GM18861 (cell line): Measurements from ENCODE around the gene PDZRN3.

Experiments used
- ATAC-seq: cut with Tn5 transposase; IDR thresholded peaks from one replicate; pipeline ENCODE4 v1.9.1; 2021; ENCODE audit not compliant: unreplicated experiment

Gene PDZRN3

GRCh38 chr3:73558727-73559075 is 66.0 kb downstream of the PDZRN3 start:
- ATAC-seq, result no peak

- ATAC-seq, result no peak
These were observed 66.6 kb downstream of the PDZRN3 start for GRCh38 chr3:73557986-73558726.

GRCh38 chr3:73556520-73557372 is 68.0 kb downstream of the PDZRN3 start:
- no peak for ATAC-seq

GRCh38 chr3:73555076-73555475 is 69.7 kb downstream of the PDZRN3 start:
- no peak for ATAC-seq

DNA sequence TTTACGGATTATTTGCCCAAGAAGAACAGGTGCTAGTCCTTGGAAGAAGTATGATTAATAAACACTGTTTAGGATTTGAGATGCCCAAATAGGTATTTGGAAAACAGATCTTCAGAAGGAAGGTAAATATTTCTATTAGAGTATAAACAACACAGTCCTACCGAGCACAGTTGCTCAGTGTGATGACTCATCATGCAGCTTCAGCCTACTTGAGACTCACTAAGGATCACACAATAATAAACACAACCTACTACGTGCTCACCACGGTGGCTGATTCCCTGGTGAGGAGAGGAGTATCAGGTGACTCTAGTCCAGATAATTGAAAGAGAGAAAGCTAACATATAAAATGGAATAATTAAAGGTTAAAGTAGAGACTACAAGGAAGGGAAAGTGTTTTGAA is 72.0 kb downstream of the PDZRN3 start:
- ATAC-seq, result no peak

DNA sequence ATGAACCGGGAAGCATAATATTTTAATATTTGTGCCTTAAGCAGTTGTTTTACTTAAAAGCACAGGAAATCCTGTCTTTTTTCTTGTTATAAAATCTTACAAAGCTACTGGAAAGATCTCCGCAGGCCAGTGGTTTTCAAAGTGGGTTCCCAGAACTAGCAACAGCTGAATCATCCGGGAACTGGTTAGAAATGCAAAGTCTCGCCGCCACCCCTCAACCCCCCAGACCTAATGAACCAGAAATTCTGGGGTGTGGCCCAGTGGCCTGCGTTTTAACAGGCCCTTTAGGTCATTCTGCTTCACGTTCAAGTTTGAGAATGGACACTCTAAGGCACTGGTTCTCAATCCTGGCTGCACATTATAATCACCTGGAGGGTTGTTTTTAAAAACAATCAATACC is 74.7 kb downstream of the PDZRN3 start:
- ATAC-seq, result no peak

GRCh38 chr3:73549051-73549600 is 75.6 kb downstream of the PDZRN3 start:
- no peak for ATAC-seq

DNA sequence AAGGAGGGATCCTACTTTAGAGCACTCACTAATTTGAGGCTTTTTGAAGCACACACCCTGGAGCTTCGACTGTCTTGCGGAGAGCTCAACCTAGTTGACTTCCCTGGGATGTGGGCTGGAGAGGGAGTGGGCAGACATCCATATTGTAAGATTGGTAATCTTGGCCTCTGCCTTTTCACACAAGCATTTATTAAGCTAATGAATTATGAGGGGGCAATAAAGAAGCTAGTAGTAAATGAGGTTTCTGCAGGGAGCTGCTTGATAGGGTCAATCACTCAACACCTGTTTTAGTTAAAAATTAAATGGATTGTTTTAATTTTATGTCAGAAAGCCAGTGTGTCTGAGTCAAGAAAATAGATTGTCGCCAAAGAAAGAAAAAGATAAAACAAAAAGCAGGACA is 76.3 kb downstream of the PDZRN3 start:
- ATAC-seq, result no peak

DNA sequence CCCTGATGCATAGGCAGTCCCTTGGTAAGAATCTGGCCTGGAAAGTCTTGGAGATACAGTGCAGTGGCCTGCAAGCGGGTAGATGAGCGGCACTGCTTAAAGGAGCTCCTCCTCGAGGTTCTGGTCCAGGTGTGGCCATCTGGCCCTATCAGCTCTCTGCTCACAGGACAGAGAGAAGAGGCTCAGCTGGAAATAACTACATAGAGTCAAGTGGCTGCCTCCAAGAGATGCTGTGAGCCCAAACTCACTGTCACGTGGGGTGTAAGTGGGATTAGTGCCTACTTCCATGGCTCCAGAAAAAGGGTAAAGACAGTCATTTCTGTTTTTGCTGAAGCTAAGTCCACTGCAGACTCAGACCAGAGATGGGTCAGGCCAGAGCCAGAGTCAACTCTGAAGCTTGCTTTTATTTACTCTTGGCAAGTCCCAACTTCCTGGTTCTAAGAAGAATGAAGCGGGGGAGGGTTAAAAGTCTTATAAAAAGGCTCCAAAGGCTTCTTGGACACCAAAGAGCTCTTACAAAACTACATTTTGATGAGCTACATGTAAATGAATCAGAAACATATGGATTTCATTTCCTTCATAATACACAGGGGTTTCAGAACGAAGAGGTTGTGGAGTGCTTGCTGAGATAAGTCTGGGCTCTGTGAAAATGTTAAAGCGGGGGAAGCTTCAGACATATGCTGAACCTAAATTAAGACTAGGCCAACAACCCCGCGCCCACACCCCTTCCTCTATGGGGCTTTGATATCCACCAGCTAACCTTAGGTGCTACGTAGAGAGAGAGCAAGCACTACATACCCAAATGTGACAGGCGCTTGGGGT is 77.1 kb downstream of the PDZRN3 start:
- ATAC-seq, result no peak

DNA sequence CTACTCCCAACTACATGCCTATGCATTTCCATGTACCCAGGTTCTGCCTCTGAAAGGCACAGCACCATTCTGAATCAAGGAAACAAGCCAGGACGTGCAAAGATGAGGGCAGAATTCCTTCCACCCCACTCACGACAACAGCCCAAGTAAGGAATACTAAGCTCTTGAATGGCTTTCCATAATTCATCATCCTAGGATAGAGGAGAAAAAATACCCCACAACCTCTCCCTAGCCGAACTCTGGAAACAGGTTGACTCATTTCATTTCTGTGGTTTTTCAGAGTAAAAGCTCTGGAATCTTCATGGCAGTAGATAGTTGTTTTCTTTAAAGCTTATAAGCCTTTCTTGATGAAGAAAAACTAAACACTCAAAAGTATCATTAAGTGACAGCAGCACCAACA is 77.8 kb downstream of the PDZRN3 start:
- no peak for ATAC-seq

DNA sequence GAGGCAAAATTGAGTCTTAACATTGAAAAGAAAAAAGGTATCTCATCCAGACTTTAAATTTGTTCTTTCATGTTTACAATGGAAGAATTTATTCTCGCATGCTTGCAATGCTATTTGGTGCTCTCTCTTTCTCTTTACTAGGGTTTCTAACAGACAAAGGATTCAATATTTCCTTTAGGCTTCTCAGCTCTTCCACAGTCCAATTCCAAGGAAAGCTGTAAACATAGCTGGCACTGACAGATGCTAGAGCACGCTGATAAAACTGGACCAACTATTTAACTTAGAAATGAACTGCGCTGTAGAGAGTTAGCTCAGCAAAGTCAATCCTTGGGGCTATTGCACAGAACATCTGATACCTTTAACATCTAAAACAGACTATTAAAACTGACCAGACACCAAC is 81.3 kb downstream of the PDZRN3 start:
- ATAC-seq, result no peak

- ATAC-seq, result no peak
These were observed 82.6 kb downstream of the PDZRN3 start for GRCh38 chr3:73542136-73542535.

DNA sequence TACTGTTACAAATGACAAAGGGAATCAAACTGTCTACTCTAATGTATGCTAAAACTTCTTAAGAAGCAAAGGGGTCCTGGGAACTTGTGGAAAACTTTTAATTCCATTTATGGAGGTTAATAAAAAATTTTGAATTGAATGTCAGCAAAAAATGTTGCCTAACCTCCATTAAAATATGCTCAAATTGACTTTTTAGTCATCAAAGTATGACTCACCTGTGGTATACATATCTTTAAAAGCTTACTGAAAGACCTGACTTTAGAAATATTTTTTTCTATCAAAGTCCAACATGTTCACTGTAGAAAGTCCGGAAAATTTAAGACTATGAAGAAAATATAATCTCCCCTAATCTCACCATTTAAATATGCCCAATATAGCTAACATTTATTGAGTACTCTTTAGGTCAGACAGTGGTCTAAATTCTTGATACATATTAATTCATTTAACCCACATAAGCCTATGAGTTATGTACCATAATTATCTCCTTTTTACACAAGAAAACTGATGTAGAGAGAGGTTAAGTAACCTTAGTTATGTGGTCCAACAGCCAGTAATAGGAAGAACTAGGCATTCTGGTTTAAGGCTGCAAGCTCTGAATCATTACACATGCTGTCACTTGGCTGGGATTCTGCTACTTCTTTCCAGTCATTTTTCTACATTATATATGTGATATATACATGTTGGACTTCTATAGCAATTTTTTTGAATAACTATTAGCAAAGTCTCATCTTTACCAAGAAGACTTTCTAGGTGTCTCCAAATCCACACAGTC is 83.6 kb downstream of the PDZRN3 start:
- no peak for ATAC-seq

DNA sequence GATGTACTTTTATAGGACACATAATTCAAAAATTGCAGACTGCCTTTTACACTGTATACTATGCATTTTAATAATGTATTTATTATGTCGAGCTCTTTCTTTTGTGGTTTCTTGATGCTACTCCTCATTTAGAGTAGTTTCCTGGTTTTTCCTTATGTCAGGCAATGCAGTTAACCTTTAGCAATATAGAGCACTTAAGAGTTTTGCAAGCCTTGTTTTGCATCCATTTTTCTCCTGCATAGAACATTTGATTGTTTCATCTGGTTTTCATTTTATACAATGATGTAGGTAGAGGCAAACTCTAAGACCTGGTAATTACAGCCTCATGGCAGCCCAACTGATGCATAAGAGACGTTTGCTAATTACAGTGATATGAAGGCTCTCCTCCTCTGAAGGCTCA is 86.3 kb downstream of the PDZRN3 start:
- no peak for ATAC-seq

GRCh38 chr3:73536952-73537351 is 87.8 kb downstream of the PDZRN3 start:
- no peak for ATAC-seq

GRCh38 chr3:73536336-73536895 is 88.3 kb downstream of the PDZRN3 start:
- no peak for ATAC-seq

DNA sequence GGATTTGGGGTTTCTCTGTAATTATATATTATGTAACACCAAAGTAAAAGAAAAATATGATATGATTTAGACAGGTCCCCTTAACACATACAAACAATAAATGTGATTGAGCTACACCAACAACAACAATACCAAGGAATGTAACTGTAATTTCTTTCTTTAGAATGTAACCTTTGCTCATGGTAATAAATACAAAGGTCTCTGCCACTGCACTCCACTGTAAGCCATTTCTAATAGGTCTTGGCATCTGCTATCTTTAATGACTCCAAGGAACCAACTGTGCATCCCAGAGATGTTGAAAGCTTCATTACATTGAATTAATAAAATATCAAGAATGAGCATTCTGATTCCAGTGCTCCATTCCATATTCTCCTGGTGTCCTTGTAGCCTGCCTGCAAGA is 88.8 kb downstream of the PDZRN3 start:
- ATAC-seq, result no peak

GRCh38 chr3:73535137-73535536 is 89.6 kb downstream of the PDZRN3 start:
- no peak for ATAC-seq

DNA sequence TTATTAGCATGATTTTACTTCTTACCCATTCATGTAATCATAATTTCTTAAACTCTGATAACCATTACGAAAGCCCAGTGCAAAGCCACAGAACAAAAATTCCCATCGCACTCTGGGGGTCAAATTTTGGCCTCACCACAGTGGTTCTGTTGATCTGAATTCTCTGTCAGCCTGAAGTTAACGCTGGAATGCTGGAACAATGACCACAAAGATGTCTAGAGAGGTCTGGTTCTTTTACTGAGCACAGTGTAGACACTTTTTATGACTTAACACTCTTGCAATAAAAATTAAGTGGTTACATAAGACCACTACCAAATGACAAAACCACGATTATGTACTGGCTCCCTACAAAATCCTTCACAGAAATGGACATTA is 94.7 kb downstream of the PDZRN3 start:
- no peak for ATAC-seq

DNA sequence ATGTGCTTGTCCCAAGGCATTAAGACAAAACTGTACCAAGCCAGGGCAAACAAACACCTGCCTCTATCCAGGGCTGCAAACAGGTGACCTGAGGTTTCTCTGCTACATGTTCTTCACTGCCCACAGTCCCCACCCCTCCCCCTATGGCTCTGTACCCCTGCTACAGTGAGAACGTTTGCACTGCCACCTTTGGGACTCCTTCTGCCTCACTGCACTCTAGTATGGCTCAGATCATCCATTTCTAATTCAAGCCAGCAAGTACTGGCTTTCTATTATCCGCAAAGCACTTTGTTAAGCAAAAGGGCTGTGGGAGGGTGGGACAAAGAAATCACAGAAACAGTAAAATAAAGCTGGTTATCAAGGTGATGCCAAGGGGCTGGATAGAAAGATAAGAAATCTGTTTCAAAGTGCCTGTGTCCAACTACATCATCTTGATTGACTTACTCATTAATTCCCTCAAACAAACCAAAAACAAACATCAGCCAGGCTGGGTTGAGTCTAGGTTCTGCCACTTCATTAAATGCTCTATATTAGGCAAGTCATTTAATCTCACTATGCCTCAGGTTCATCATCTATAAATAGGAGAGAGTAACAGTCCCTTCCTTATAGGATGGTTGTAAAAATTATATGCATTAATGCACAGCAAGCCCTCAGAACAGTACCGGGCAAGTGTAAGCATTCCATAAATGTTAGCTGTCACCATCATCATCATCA is 95.3 kb downstream of the PDZRN3 start:
- ATAC-seq, result no peak
